Measurements from ENCODE around the gene HBE1.

HBE1 gene

GRCh38 chr11:5285703-5286340 lies 16.1 kb upstream of the HBE1 start:
- no peak overlapping the region for H3K4me3 ChIP-seq (ENCODE audit: low read depth, low read length)
- no peak for TF ChIP-seq CTCF (conservative IDR thresholded peaks at IDR 0.05; ENCODE audit: low read depth, low read length)
- no peak for DNase-seq (ENCODE audit: low read depth)

- no peak overlapping the region for H3K4me3 ChIP-seq (ENCODE audit: low read depth, low read length)
- TF ChIP-seq CTCF (conservative IDR thresholded peaks at IDR 0.05; ENCODE audit: low read depth, low read length) = no peak
- no peak for DNase-seq (ENCODE audit: low read depth)
These were observed 14.9 kb upstream of the HBE1 start for GRCh38 chr11:5284637-5285036.

- no peak for TF ChIP-seq CTCF (conservative IDR thresholded peaks at IDR 0.05; ENCODE audit: low read depth, low read length)
- no peak for DNase-seq (ENCODE audit: low read depth)
- H3K4me3 ChIP-seq (ENCODE audit: low read depth, low read length) = no peak overlapping the region
These were observed 14.1 kb upstream of the HBE1 start for GRCh38 chr11:5283882-5284281.

GRCh38 chr11:5283086-5283485 lies 13.3 kb upstream of the HBE1 start:
- no peak for DNase-seq (ENCODE audit: low read depth)
- no peak for TF ChIP-seq CTCF (conservative IDR thresholded peaks at IDR 0.05; ENCODE audit: low read depth, low read length)
- no peak overlapping the region for H3K4me3 ChIP-seq (ENCODE audit: low read depth, low read length)

GRCh38 chr11:5282628-5283027 lies 12.9 kb upstream of the HBE1 start:
- no peak overlapping the region for H3K4me3 ChIP-seq (ENCODE audit: low read depth, low read length)
- DNase-seq (ENCODE audit: low read depth) = no peak
- no peak for TF ChIP-seq CTCF (conservative IDR thresholded peaks at IDR 0.05; ENCODE audit: low read depth, low read length)

GRCh38 chr11:5281596-5281995 lies 11.9 kb upstream of the HBE1 start:
- no peak overlapping the region for H3K4me3 ChIP-seq (ENCODE audit: low read depth, low read length)
- no peak for DNase-seq (ENCODE audit: low read depth)
- no peak for TF ChIP-seq CTCF (conservative IDR thresholded peaks at IDR 0.05; ENCODE audit: low read depth, low read length)

GRCh38 chr11:5280582-5281102 lies 10.9 kb upstream of the HBE1 start:
- DNase-seq (ENCODE audit: low read depth) = peak; percentile 99
- H3K4me3 ChIP-seq (ENCODE audit: low read depth, low read length) = no peak overlapping the region
- TF ChIP-seq CTCF (conservative IDR thresholded peaks at IDR 0.05; ENCODE audit: low read depth, low read length) = no peak
